RWPE2 (cell line): ENCODE measurements around the gene NECTIN1.

Source experiments
- ATAC-seq: fragments of 200-7000 bp; cut with Tn5 transposase; 3 replicates; pipeline ENCODE4 v1.9.1; 2021; ENCODE audit warnings: low read depth
- DNase-seq: peaks from one replicate; pipeline ENCODE4 v3.0.0-alpha.2; 2020; ENCODE audit warnings: low spot score
- H3K27ac ChIP-seq: fragments of 450-650 bp; 2 replicates; pipeline ENCODE4 v1.5.1; 2017; ENCODE audit warnings: mild to moderate bottlenecking; ENCODE audit not compliant: poor library complexity, severe bottlenecking
- H3K27me3 ChIP-seq: fragments of 250-450 bp; sonication (Bioruptor Pico); 2 replicates; pipeline ENCODE4 v1.5.1; 2021; ENCODE audit warnings: mild to moderate bottlenecking, moderate library complexity; ENCODE audit not compliant: insufficient read depth, poor library complexity, severe bottlenecking
- H3K36me3 ChIP-seq: fragments of 250-450 bp; sonication (Bioruptor Pico); 2 replicates; pipeline ENCODE4 v1.5.1; 2020; ENCODE audit warnings: low read depth, mild to moderate bottlenecking, moderate library complexity
- H3K4me1 ChIP-seq: fragments of 250-450 bp; sonication (Bioruptor Pico); 2 replicates; pipeline ENCODE4 v1.5.1; 2021; ENCODE audit warnings: mild to moderate bottlenecking, moderate library complexity; ENCODE audit not compliant: insufficient read depth, poor library complexity, severe bottlenecking
- H3K4me3 ChIP-seq: fragments of 250-450 bp; sonication (Bioruptor Pico); 2 replicates; pipeline ENCODE4 v1.5.1; 2021; ENCODE audit warnings: mild to moderate bottlenecking, moderate library complexity; ENCODE audit not compliant: severe bottlenecking
- H3K9me3 ChIP-seq: fragments of 250-450 bp; sonication (Bioruptor Pico); 2 replicates; pipeline ENCODE4 v1.5.1; 2021; ENCODE audit warnings: mild to moderate bottlenecking, moderate library complexity; ENCODE audit not compliant: severe bottlenecking
- TF ChIP-seq, protein P1 (sequence below): fragments of 450-650 bp; IDR thresholded peaks from one replicate; pipeline ENCODE4 v1.5.1; 2017; ENCODE audit warnings: mild to moderate bottlenecking, moderate library complexity; ENCODE audit not compliant: poor library complexity, severe bottlenecking

NECTIN1 gene

DNA sequence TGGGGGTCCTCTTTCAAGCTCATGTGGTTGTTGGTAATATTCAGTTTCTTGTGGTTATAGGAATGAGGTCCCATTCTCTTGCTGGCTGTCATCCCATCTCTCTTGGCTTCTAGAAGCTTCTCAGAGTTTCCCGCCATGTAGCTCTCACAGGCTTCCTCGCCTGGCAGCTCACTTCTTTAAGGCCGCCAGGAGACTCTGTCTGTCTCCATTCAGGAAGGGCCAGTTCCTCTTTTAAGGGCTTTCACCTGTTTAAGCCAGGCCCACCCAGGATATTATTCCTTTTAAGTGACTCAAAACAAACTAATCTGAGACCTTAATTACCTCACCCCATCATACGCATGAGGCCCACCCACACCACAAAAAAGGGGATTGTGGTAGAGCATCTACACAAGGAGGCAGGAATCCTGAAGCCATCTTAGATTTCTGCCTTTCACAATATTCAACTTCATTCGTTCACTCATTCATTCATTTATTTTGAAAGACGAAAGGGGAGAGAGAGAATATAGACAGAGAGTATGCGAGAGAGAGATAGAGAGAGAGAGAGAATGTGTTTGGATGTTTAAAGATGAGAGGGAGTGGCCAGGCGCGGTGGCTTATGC lies 42.3 kb upstream of the NECTIN1 start:
- TF ChIP-seq, protein P1, sequence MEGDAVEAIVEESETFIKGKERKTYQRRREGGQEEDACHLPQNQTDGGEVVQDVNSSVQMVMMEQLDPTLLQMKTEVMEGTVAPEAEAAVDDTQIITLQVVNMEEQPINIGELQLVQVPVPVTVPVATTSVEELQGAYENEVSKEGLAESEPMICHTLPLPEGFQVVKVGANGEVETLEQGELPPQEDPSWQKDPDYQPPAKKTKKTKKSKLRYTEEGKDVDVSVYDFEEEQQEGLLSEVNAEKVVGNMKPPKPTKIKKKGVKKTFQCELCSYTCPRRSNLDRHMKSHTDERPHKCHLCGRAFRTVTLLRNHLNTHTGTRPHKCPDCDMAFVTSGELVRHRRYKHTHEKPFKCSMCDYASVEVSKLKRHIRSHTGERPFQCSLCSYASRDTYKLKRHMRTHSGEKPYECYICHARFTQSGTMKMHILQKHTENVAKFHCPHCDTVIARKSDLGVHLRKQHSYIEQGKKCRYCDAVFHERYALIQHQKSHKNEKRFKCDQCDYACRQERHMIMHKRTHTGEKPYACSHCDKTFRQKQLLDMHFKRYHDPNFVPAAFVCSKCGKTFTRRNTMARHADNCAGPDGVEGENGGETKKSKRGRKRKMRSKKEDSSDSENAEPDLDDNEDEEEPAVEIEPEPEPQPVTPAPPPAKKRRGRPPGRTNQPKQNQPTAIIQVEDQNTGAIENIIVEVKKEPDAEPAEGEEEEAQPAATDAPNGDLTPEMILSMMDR = no peak
- ATAC-seq (no peak), DNase-seq (no peak)
- Histone ChIP-seq H3K4me1 (no peaks in the 10 kb centered on the region), H3K36me3 (no peaks in the 10 kb centered on the region), H3K9me3 (no peaks in the 10 kb centered on the region), H3K27ac (no peak overlapping the region), H3K27me3 (peaks cover 9% of the 10 kb centered on the region), H3K4me3 (no peak overlapping the region)

DNA sequence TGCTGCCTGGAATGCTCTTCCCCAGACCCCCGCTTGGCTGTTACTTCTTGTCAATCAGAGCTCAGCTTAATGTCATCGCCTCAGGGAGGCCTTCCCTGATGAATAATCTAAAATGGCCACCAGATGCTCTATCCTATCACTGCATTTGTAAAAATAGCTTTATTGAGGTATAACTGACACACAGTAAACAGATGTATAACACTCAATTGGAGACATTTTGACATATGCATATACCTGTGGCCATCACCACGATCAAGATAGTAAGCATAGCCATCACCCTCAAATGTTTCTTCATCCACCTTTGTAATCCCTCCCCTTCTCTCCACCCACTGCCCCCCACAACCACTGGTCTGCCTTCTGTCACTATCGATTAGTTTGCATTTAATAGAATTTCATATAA lies 36.6 kb upstream of the NECTIN1 start:
- TF ChIP-seq, protein P1 = no peak
- ATAC-seq (no peak), DNase-seq (no peak)
- peaks cover 9% of the 10 kb centered on the region for H3K27me3 ChIP-seq
- H3K36me3 ChIP-seq = no peaks in the 10 kb centered on the region
- no peak overlapping the region for H3K27ac ChIP-seq
- H3K9me3 ChIP-seq = no peaks in the 10 kb centered on the region
- no peaks in the 10 kb centered on the region for H3K4me1 ChIP-seq
- no peak overlapping the region for H3K4me3 ChIP-seq

GRCh38 chr11:119764108-119764868 lies 35.3 kb upstream of the NECTIN1 start:
- no peaks in the 10 kb centered on the region for H3K36me3 ChIP-seq
- no peaks in the 10 kb centered on the region for H3K9me3 ChIP-seq
- TF ChIP-seq, protein P1 = no peak
- H3K4me1 ChIP-seq = peaks cover 5% of the 10 kb centered on the region
- H3K4me3 ChIP-seq = no peak overlapping the region
- H3K27me3 ChIP-seq = peaks cover 9% of the 10 kb centered on the region
- ATAC-seq = peak; percentile 67
- no peak for DNase-seq
- no peak overlapping the region for H3K27ac ChIP-seq

GRCh38 chr11:119763071-119763728 lies 34.2 kb upstream of the NECTIN1 start:
- DNase-seq (no peak), ATAC-seq (no peak)
- Histone ChIP-seq H3K27ac (no peak overlapping the region), H3K9me3 (no peaks in the 10 kb centered on the region), H3K4me1 (peaks cover 11% of the 10 kb centered on the region), H3K4me3 (no peak overlapping the region), H3K36me3 (no peaks in the 10 kb centered on the region), H3K27me3 (peaks cover 2% of the 10 kb centered on the region)
- TF ChIP-seq, protein P1 = no peak
